ENCODE results near the gene C4B. TPM values are rescaled to one million over a fixed set of nuclear protein-coding genes. Genes with fewer than 3 reads are reported as not detected.

C4B gene
- total and polyA plus RNA-seq, 9 of the 15 experiments (the other 6 are each of a cell fraction or from before 2014, with no cell fraction given) = 0.32 to 8.8 (median 5.4) TPM

- TF ChIP-seq HLTF (IDR thresholded peaks at IDR 0.05) = peak; percentile 92
- TF ChIP-seq ZNF146 (CRISPR knock-in tag; IDR thresholded peaks at IDR 0.05; ENCODE audit: unreplicated experiment) = no peak
- TF ChIP-seq RBM22 (IDR thresholded peaks at IDR 0.05; ENCODE audit: low read depth, low read length, poor library complexity, severe bottlenecking) = no peak
- TF ChIP-seq, protein P1, sequence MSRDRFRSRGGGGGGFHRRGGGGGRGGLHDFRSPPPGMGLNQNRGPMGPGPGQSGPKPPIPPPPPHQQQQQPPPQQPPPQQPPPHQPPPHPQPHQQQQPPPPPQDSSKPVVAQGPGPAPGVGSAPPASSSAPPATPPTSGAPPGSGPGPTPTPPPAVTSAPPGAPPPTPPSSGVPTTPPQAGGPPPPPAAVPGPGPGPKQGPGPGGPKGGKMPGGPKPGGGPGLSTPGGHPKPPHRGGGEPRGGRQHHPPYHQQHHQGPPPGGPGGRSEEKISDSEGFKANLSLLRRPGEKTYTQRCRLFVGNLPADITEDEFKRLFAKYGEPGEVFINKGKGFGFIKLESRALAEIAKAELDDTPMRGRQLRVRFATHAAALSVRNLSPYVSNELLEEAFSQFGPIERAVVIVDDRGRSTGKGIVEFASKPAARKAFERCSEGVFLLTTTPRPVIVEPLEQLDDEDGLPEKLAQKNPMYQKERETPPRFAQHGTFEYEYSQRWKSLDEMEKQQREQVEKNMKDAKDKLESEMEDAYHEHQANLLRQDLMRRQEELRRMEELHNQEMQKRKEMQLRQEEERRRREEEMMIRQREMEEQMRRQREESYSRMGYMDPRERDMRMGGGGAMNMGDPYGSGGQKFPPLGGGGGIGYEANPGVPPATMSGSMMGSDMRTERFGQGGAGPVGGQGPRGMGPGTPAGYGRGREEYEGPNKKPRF (IDR thresholded peaks at IDR 0.05; ENCODE audit: low read depth, low read length) = no peak
- no peak for TF ChIP-seq SMAD3 (CRISPR knock-in tag; conservative IDR thresholded peaks at IDR 0.05)
- no peak for TF ChIP-seq ZNF217 (CRISPR knock-in tag; IDR thresholded peaks at IDR 0.05)
- peak; percentile 76; the same call in 1 of the 2 replicates for TF ChIP-seq EHMT2 (IDR thresholded peaks at IDR 0.05)
- no peak for TF ChIP-seq ZMIZ1 (IDR thresholded peaks at IDR 0.05; ENCODE audit: low read depth in 2 of 2, low read length in 2 of 2)
- TF ChIP-seq PRDM10 (IDR thresholded peaks at IDR 0.05; ENCODE audit: partially characterized antibody) = no peak
- no peak for TF ChIP-seq FUS (optimal IDR thresholded peaks at IDR 0.05; ENCODE audit: low read depth, low read length)
- TF ChIP-seq GMEB1 (CRISPR knock-in tag; IDR thresholded peaks at IDR 0.05) = no peak
- no peak for TF ChIP-seq CBFA2T2 (conservative IDR thresholded peaks at IDR 0.05)
- TF ChIP-seq RHOXF2B (CRISPR knock-in tag; conservative IDR thresholded peaks at IDR 0.05) = no peak
- 0 out of 2 replicates have a peak, but pooled peaks have one; percentile 30 for TF ChIP-seq SRSF1 (IDR thresholded peaks at IDR 0.05; ENCODE audit: low read depth, low read length)
- TF ChIP-seq ZBTB7A (IDR thresholded peaks at IDR 0.05; ENCODE audit: borderline replicate concordance, control insufficient read depth, low read depth, low read length) = no peak
- TF ChIP-seq CBFA2T3 (IDR thresholded peaks at IDR 0.05) = peak; percentile 12; the same call in 1 of the 2 replicates
- TF ChIP-seq ZNF507 (tag; conservative IDR thresholded peaks at IDR 0.05) = no peak
- TF ChIP-seq DNMT1 (IDR thresholded peaks at IDR 0.05) = no peak; the same call in 1 of the 2 replicates
Measured at GRCh38 chr6:31972709-31973350, 41.8 kb upstream of the C4B start (continued).

All from K562 (cell line).